ENCODE measurements around the gene THSD4.
"Not testable (repeated sequence)": the region's sequence is repeated elsewhere in the genome, so short reads cannot be mapped to it uniquely, and the experiment has no call there.

THSD4 gene

GRCh38 chr15:71265606-71266005 lies 150.3 kb downstream of the THSD4 start:
- DNase-seq; H3K36me3 Mint-ChIP-seq (ENCODE audit: low read depth); ATAC-seq; H3K9me3 Mint-ChIP-seq; H3K27me3 Mint-ChIP-seq; H3K4me3 Mint-ChIP-seq; H3K27ac Mint-ChIP-seq; H3K4me1 Mint-ChIP-seq: not testable (repeated sequence)

- no peaks in the 10 kb centered on the region for H3K4me1 Mint-ChIP-seq
- no peak overlapping the region for H3K4me3 Mint-ChIP-seq
- no peaks in the 10 kb centered on the region for H3K36me3 Mint-ChIP-seq (ENCODE audit: low read depth)
- no peak for ATAC-seq
- no peaks in the 10 kb centered on the region for H3K27me3 Mint-ChIP-seq
- DNase-seq: no peak
- H3K9me3 Mint-ChIP-seq: no peaks in the 10 kb centered on the region
- H3K27ac Mint-ChIP-seq: no peak overlapping the region
These were observed 156.1 kb downstream of the THSD4 start for GRCh38 chr15:71271327-71271726.

- DNase-seq (no peak), ATAC-seq (no peak)
- Mint-ChIP-seq H3K4me3 (no peak overlapping the region), H3K36me3 (ENCODE audit: low read depth) (no peaks in the 10 kb centered on the region), H3K27me3 (no peaks in the 10 kb centered on the region), H3K9me3 (no peaks in the 10 kb centered on the region), H3K27ac (no peak overlapping the region), H3K4me1 (no peaks in the 10 kb centered on the region)
These were observed 157.7 kb downstream of the THSD4 start for GRCh38 chr15:71272932-71273331.

GRCh38 chr15:71273731-71274447 lies 158.6 kb downstream of the THSD4 start:
- no peaks in the 10 kb centered on the region for H3K27me3 Mint-ChIP-seq
- no peak for ATAC-seq
- no peak for DNase-seq
- no peak overlapping the region for H3K27ac Mint-ChIP-seq
- no peaks in the 10 kb centered on the region for H3K36me3 Mint-ChIP-seq (ENCODE audit: low read depth)
- no peak overlapping the region for H3K4me3 Mint-ChIP-seq
- H3K9me3 Mint-ChIP-seq: no peaks in the 10 kb centered on the region
- no peaks in the 10 kb centered on the region for H3K4me1 Mint-ChIP-seq

- DNase-seq: no peak
- no peak overlapping the region for H3K27ac Mint-ChIP-seq
- no peaks in the 10 kb centered on the region for H3K4me1 Mint-ChIP-seq
- no peaks in the 10 kb centered on the region for H3K36me3 Mint-ChIP-seq (ENCODE audit: low read depth)
- H3K27me3 Mint-ChIP-seq: no peaks in the 10 kb centered on the region
- H3K4me3 Mint-ChIP-seq: no peak overlapping the region
- no peak for ATAC-seq
- H3K9me3 Mint-ChIP-seq: no peaks in the 10 kb centered on the region
These were observed 159.2 kb downstream of the THSD4 start for GRCh38 chr15:71274448-71274798.

GRCh38 chr15:71275098-71275497 lies 159.8 kb downstream of the THSD4 start:
- Mint-ChIP-seq H3K27me3 (no peaks in the 10 kb centered on the region), H3K4me3 (no peak overlapping the region), H3K36me3 (ENCODE audit: low read depth) (no peaks in the 10 kb centered on the region), H3K4me1 (no peaks in the 10 kb centered on the region), H3K27ac (no peak overlapping the region), H3K9me3 (no peaks in the 10 kb centered on the region)
- no peak for ATAC-seq
- DNase-seq: no peak

GRCh38 chr15:71275566-71276335 lies 160.5 kb downstream of the THSD4 start:
- Mint-ChIP-seq H3K27me3 (no peaks in the 10 kb centered on the region), H3K36me3 (ENCODE audit: low read depth) (no peaks in the 10 kb centered on the region), H3K9me3 (no peaks in the 10 kb centered on the region), H3K4me1 (no peaks in the 10 kb centered on the region), H3K4me3 (no peak overlapping the region), H3K27ac (no peak overlapping the region)
- no peak for ATAC-seq
- no peak for DNase-seq

GRCh38 chr15:71276336-71276665 lies 161.0 kb downstream of the THSD4 start:
- Mint-ChIP-seq H3K27me3 (no peaks in the 10 kb centered on the region), H3K9me3 (no peaks in the 10 kb centered on the region), H3K27ac (no peak overlapping the region), H3K4me3 (no peak overlapping the region), H3K4me1 (no peaks in the 10 kb centered on the region), H3K36me3 (ENCODE audit: low read depth) (no peaks in the 10 kb centered on the region)
- ATAC-seq: no peak
- DNase-seq: no peak

- DNase-seq: no peak
- no peaks in the 10 kb centered on the region for H3K4me1 Mint-ChIP-seq
- no peak for ATAC-seq
- H3K9me3 Mint-ChIP-seq: no peaks in the 10 kb centered on the region
- H3K27me3 Mint-ChIP-seq: no peaks in the 10 kb centered on the region
- H3K27ac Mint-ChIP-seq: no peak overlapping the region
- no peak overlapping the region for H3K4me3 Mint-ChIP-seq
- H3K36me3 Mint-ChIP-seq (ENCODE audit: low read depth): no peaks in the 10 kb centered on the region
These were observed 163.9 kb downstream of the THSD4 start for GRCh38 chr15:71278989-71279756.

- no peak for ATAC-seq
- Mint-ChIP-seq H3K4me3 (no peak overlapping the region), H3K9me3 (no peaks in the 10 kb centered on the region), H3K4me1 (no peaks in the 10 kb centered on the region), H3K36me3 (ENCODE audit: low read depth) (no peaks in the 10 kb centered on the region), H3K27me3 (no peaks in the 10 kb centered on the region), H3K27ac (no peak overlapping the region)
- DNase-seq: no peak
These were observed 164.5 kb downstream of the THSD4 start for GRCh38 chr15:71279757-71280141.

- H3K27me3 Mint-ChIP-seq: no peaks in the 10 kb centered on the region
- H3K9me3 Mint-ChIP-seq: no peaks in the 10 kb centered on the region
- no peak for DNase-seq
- no peak overlapping the region for H3K4me3 Mint-ChIP-seq
- no peak for ATAC-seq
- no peak overlapping the region for H3K27ac Mint-ChIP-seq
- no peaks in the 10 kb centered on the region for H3K36me3 Mint-ChIP-seq (ENCODE audit: low read depth)
- no peaks in the 10 kb centered on the region for H3K4me1 Mint-ChIP-seq
These were observed 164.9 kb downstream of the THSD4 start for GRCh38 chr15:71280206-71280605.

GRCh38 chr15:71281256-71281655 lies 166.0 kb downstream of the THSD4 start:
- no peak for DNase-seq
- no peaks in the 10 kb centered on the region for H3K9me3 Mint-ChIP-seq
- H3K27ac Mint-ChIP-seq: no peak overlapping the region
- H3K4me1 Mint-ChIP-seq: no peaks in the 10 kb centered on the region
- H3K36me3 Mint-ChIP-seq (ENCODE audit: low read depth): no peaks in the 10 kb centered on the region
- peaks cover 4% of the 10 kb centered on the region for H3K27me3 Mint-ChIP-seq
- no peak for ATAC-seq
- H3K4me3 Mint-ChIP-seq: no peak overlapping the region

GRCh38 chr15:71282076-71282475 lies 166.8 kb downstream of the THSD4 start:
- no peak for ATAC-seq
- H3K9me3 Mint-ChIP-seq: no peaks in the 10 kb centered on the region
- H3K4me1 Mint-ChIP-seq: no peaks in the 10 kb centered on the region
- H3K36me3 Mint-ChIP-seq (ENCODE audit: low read depth): no peaks in the 10 kb centered on the region
- no peak overlapping the region for H3K27ac Mint-ChIP-seq
- H3K4me3 Mint-ChIP-seq: no peak overlapping the region
- DNase-seq: no peak
- peaks cover 6% of the 10 kb centered on the region for H3K27me3 Mint-ChIP-seq

- Mint-ChIP-seq H3K9me3 (peaks cover 3% of the 10 kb centered on the region), H3K4me1 (peaks cover 8% of the 10 kb centered on the region), H3K4me3 (no peak overlapping the region), H3K27me3 (peaks cover 6% of the 10 kb centered on the region), H3K27ac (no peak overlapping the region), H3K36me3 (ENCODE audit: low read depth) (no peaks in the 10 kb centered on the region)
- ATAC-seq (no peak), DNase-seq (no peak)
These were observed 173.2 kb downstream of the THSD4 start for GRCh38 chr15:71288348-71288955.

GRCh38 chr15:71290002-71290401 lies 174.7 kb downstream of the THSD4 start:
- Mint-ChIP-seq H3K27ac (no peak overlapping the region), H3K36me3 (ENCODE audit: low read depth) (no peaks in the 10 kb centered on the region), H3K27me3 (peaks cover 8% of the 10 kb centered on the region), H3K4me3 (no peak overlapping the region), H3K9me3 (peaks cover 3% of the 10 kb centered on the region), H3K4me1 (peaks cover 8% of the 10 kb centered on the region)
- DNase-seq (no peak), ATAC-seq (no peak)

Measured in activated naive CD8-positive, alpha-beta T cell treated with anti-CD3 and anti-CD28 coated beads, Interleukin-2, amount 50 U/mL, for 24 hours (primary cell).